GM18519 (cell line): Measurements from ENCODE around the gene PRKAR2A.

Experiments used
- ATAC-seq: cut with Tn5 transposase; IDR thresholded peaks from one replicate; pipeline ENCODE4 v1.9.1; 2021; ENCODE audit warnings: mild to moderate bottlenecking, moderate library complexity; ENCODE audit not compliant: unreplicated experiment, low FRiP score

The PRKAR2A gene

GRCh38 chr3:48696601-48697000, 151.1 kb downstream of the PRKAR2A start:
- ATAC-seq, result no peak
